Stomach (tissue), 9 donors: ENCODE data around the gene PTPRD. TPM values are rescaled to one million over a fixed set of nuclear protein-coding genes. Genes with fewer than 3 reads are reported as not detected.

ENCODE experiments used
- DNase-seq, 2 donors: peaks; one replicate each; pipeline versions ENCODE4 v3.0.0 to v3.0.0-alpha.2; 2013 to 2019
- H3K27ac ChIP-seq, 5 donors: fragments of 200-600 bp in 4 of 5; sonication (generic) in 4 of 5; one replicate each; pipeline ENCODE4 v1.5.1; 2013 to 2019; ENCODE audit warnings: mild to moderate bottlenecking in 1 of 5, moderate library complexity in 1 of 5
- H3K27me3 ChIP-seq, 3 donors: fragments of 200-600 bp; sonication (generic); one replicate each; pipeline ENCODE4 v1.5.1; 2017 to 2019; ENCODE audit warnings: mixed run types in 1 of 3
- H3K36me3 ChIP-seq, 4 donors: fragments of 200-600 bp; sonication (generic); 1 replicate in 3 of 4; 2 replicates in 1 of 4; pipeline ENCODE4 v1.5.1; 2016 to 2019
- H3K4me1 ChIP-seq, 4 donors: fragments of 200-600 bp; sonication (generic); one replicate each; pipeline ENCODE4 v1.5.1; 2016 to 2019
- H3K4me3 ChIP-seq, 4 donors: fragments of 200-600 bp; sonication (generic) in 3 of 4; one replicate each; pipeline ENCODE4 v1.5.1; 2016 to 2019; ENCODE audit warnings: mild to moderate bottlenecking in 1 of 4
- H3K9me3 ChIP-seq, 4 donors: fragments of 200-600 bp; sonication (generic); one replicate each; pipeline ENCODE4 v1.5.1; 2016 to 2019
- EP300 ChIP-seq: sonication (generic); formaldehyde crosslinking; IDR thresholded peaks from one replicate; pipeline ENCODE4 v1.6.1; 2017; ENCODE audit warnings: antibody characterized with exemption
- POLR2A ChIP-seq, 4 donors: fragments of 450-650 bp; IDR thresholded peaks; one replicate each; pipeline ENCODE4 v1.6.1; 2016; ENCODE audit warnings: antibody characterized with exemption in 4 of 4, control low read depth in 2 of 4, mild to moderate bottlenecking in 1 of 4, moderate library complexity in 1 of 4
- POLR2AphosphoS5 ChIP-seq, 3 donors: sonication (generic); formaldehyde crosslinking; IDR thresholded peaks; one replicate each; pipeline ENCODE4 v1.6.1; 2016; ENCODE audit warnings: antibody characterized with exemption in 3 of 3
- WGBS, 5 donors: extraction: QIAGEN DNeasy Blood & Tissue Kit in 3 of 5; methylation state at CpG; one replicate each; pipeline versions ENCODE4 v1.1.5 to v1.1.7; 2013 to 2018; 5-methylcytosine and 5-hydroxymethylcytosine counted together
- intact Hi-C: fragments of 100-400 bp; cut with DNase I; formaldehyde crosslinking; loops from one replicate; pipeline ENCODE4 v1.15.1; 2023; ENCODE audit warnings: low total_unique reads
- polyA plus RNA-seq, 3 donors: library from polyadenylated mRNA; stranded (reverse); fragments of 200-250 nt; gene quantifications; one replicate each; pipeline ENCODE4 v1.2.3, GENCODE V29; 2013
- total RNA-seq, 5 donors: library from RNA; depleted of rRNA; stranded (reverse); fragments of >200 nt; gene quantifications; one replicate each; pipeline versions ENCODE4 v1.1.0 to v1.2.3, GENCODE V29; 2014 to 2016
- TF ChIP-seq, protein P1 (sequence below), 7 experiments: fragments of 450-650 bp in 4 of 7; fragments of 200-600 bp in 3 of 7; sonication (generic) in 3 of 7; IDR thresholded peaks; one replicate each; pipeline ENCODE4 v1.5.1; 2016 to 2019; ENCODE audit warnings: antibody characterized with exemption in 7 of 7, control low read depth in 2 of 7, mild to moderate bottlenecking in 1 of 7
- donor health status: healthy with polysubstance abuse.
- donor health status: Bipolar disorder and iron deficiency.
- donor health status: healthy.

The PTPRD gene
- total and polyA plus RNA-seq, 8 donors, result 0.12 to 53.1 (median 1.2) TPM

DNA sequence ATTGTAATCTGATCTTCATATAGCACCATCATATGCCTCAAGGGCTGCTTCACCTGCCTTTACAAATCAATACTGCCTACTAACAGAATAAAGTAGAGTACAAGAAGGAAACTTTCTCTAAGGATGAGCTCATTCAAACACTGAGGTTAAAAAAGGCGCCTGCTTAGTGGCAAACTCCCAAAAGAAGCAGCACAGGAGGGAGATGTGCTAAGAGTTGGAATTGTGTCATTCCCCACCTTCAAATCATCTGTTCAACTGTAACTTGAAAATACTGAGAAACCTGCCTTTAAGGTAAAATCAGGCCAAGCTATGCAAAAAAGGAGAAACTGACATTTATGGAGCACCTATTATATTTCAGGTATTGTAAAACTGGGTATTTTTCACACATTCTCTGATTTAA lies 560.6 kb downstream of the PTPRD start:
- no peak for TF ChIP-seq EP300
- no peak for TF ChIP-seq POLR2AphosphoS5 (IDR thresholded peaks at IDR 0.05)
- TF ChIP-seq, protein P1, sequence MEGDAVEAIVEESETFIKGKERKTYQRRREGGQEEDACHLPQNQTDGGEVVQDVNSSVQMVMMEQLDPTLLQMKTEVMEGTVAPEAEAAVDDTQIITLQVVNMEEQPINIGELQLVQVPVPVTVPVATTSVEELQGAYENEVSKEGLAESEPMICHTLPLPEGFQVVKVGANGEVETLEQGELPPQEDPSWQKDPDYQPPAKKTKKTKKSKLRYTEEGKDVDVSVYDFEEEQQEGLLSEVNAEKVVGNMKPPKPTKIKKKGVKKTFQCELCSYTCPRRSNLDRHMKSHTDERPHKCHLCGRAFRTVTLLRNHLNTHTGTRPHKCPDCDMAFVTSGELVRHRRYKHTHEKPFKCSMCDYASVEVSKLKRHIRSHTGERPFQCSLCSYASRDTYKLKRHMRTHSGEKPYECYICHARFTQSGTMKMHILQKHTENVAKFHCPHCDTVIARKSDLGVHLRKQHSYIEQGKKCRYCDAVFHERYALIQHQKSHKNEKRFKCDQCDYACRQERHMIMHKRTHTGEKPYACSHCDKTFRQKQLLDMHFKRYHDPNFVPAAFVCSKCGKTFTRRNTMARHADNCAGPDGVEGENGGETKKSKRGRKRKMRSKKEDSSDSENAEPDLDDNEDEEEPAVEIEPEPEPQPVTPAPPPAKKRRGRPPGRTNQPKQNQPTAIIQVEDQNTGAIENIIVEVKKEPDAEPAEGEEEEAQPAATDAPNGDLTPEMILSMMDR (IDR thresholded peaks at IDR 0.05), result no peak
- TF ChIP-seq POLR2A (IDR thresholded peaks at IDR 0.05), result no peak
- intact Hi-C loops, result no loop called here
- Histone ChIP-seq H3K9me3 (no peaks in the 10 kb centered on the region), H3K4me1 (no peaks in the 10 kb centered on the region), H3K36me3 (no peaks in the 10 kb centered on the region), H3K27ac (no peak overlapping the region), H3K4me3 (no peak overlapping the region), H3K27me3 (no peaks in the 10 kb centered on the region)
- DNase-seq, result no peak
- WGBS, 5 donors, result 76 to 100% (median 90%) methylated on average over 1 of the region's 1 CpG

DNA sequence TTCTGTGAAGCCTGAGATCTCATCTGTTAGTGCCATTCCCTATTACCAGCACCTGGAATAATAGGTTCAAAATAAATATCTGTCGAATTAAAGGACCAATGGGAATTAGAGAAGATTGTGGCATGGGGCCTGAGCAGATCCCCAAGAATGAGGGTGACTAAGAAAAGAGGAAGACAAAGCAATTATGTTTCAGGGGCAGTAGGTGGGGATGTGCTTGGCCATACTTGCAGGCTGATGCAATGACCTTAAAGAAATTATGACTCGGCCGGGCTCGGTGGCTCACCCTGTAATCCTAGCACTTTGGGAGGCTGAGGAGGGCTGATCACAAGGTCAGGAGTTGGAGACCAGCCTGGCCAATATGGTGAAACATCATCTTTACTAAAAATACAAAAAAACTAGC lies 562.8 kb downstream of the PTPRD start:
- DNase-seq, result no peak
- no peaks in the 10 kb centered on the region for H3K27me3 ChIP-seq
- intact Hi-C loops, result no loop called here
- TF ChIP-seq EP300 (no peak), POLR2A (IDR thresholded peaks at IDR 0.05) (no peak), POLR2AphosphoS5 (IDR thresholded peaks at IDR 0.05) (no peak)
- TF ChIP-seq, protein P1 (IDR thresholded peaks at IDR 0.05), result no peak
- 73 to 87% (median 84%) methylated on average over 4 of the region's 4 CpGs for WGBS, 5 donors
- H3K9me3 ChIP-seq, result no peaks in the 10 kb centered on the region
- H3K27ac ChIP-seq, result no peak overlapping the region
- no peak overlapping the region for H3K4me3 ChIP-seq
- H3K36me3 ChIP-seq, result no peaks in the 10 kb centered on the region
- no peaks in the 10 kb centered on the region for H3K4me1 ChIP-seq

DNA sequence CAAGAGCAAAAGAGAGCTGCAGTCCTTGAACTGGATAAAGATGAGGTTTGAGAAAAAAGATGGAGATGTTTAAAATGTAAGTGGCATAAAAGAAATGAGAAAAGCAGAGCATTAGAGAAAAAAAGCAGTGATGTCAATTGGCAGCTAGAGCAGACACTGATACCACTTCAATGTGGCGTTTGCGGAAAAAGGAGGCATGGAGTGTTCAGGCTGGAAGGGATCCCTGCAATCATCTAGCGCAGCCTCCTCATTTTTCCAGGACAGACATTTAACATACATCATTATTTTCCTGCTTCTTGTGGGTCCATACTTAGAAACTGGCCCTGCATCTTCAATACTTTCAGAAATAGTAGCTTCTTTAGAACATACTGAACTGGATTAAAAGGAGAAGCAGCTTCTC lies 563.8 kb downstream of the PTPRD start:
- no peak for DNase-seq
- intact Hi-C loops, result no loop called here
- WGBS, 5 donors, result 91 to 96% (median 94%) methylated on average over 3 of the region's 3 CpGs
- Histone ChIP-seq H3K4me3 (no peak overlapping the region), H3K27ac (no peak overlapping the region), H3K36me3 (no peaks in the 10 kb centered on the region), H3K4me1 (no peaks in the 10 kb centered on the region), H3K27me3 (no peaks in the 10 kb centered on the region), H3K9me3 (no peaks in the 10 kb centered on the region)
- TF ChIP-seq POLR2AphosphoS5 (IDR thresholded peaks at IDR 0.05), result no peak
- TF ChIP-seq, protein P1 (IDR thresholded peaks at IDR 0.05), result no peak

DNA sequence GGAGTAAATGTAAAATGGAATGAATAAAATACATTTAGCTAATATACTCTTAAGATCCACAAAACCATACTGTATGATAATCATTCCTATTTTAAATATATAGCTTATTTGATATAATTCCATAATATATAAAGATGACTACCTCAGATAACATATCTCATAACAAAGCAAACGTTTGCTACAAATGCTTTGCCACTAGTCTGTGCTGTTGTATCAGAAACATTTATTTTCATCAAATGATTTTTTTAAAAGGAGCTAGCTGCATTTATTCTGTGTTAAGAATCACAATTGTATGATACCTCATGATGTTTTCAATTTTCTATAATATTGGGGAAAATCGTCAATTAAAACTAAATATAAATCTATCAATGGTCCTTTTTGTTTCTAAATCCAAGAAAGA lies 567.2 kb downstream of the PTPRD start:
- no peaks in the 10 kb centered on the region for H3K4me1 ChIP-seq
- peak in 1 of 2 donors; percentile 48 for DNase-seq
- intact Hi-C loops, result no loop called here
- H3K27ac ChIP-seq, result no peak overlapping the region
- no peaks in the 10 kb centered on the region for H3K9me3 ChIP-seq
- no peak overlapping the region for H3K4me3 ChIP-seq
- 0 to 31% (median 28%) methylated on average over 2 of the region's 2 CpGs for WGBS, 5 donors
- no peak for TF ChIP-seq POLR2AphosphoS5 (IDR thresholded peaks at IDR 0.05)
- H3K36me3 ChIP-seq, result no peaks in the 10 kb centered on the region
- H3K27me3 ChIP-seq, result no peaks in the 10 kb centered on the region

DNA sequence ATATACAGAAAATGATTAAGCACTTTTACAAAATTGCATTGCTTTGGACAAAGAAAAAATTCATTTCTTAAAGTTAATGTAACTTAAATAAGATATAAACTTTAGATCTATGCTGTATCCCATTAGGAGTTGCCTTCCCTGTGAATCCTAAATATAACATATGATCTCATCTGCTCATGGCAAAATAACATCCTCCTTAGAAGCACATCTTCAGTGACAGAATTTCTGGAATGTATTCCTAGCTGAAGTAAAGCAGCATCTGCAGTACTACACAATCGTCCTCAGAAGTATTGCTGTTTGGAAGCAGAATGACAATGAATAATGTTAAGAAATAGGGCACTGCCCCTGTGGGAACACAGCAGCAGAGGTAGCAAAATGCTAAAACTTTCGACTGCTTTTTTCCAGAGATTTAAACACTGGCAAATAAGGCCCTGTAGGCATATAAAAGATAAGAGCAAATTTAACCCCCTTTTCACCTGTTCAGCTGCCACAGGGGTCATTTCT lies 571.0 kb downstream of the PTPRD start:
- Histone ChIP-seq H3K9me3 (no peaks in the 10 kb centered on the region), H3K36me3 (no peaks in the 10 kb centered on the region), H3K4me1 (no peaks in the 10 kb centered on the region), H3K27ac (no peak overlapping the region), H3K27me3 (no peaks in the 10 kb centered on the region), H3K4me3 (no peak overlapping the region)
- peak in 1 of 2 donors; percentile 3 for DNase-seq
- 18 to 34% (median 28%) methylated on average over 2 of the region's 2 CpGs for WGBS, 5 donors
- intact Hi-C loops, result no loop called here
- TF ChIP-seq POLR2A (IDR thresholded peaks at IDR 0.05) (no peak), EP300 (no peak), POLR2AphosphoS5 (IDR thresholded peaks at IDR 0.05) (no peak)
- TF ChIP-seq, protein P1 (IDR thresholded peaks at IDR 0.05), result no peak
